IPS-20b (cell line): ENCODE results near the gene MGAT1.
A peak's percentile ranks its signal among the peaks of the same experiment; 100 is the strongest.

Experiments
- H3K27ac ChIP-seq: one replicate; pipeline ENCODE4 v1.5.1; 2013; ENCODE audit warnings: low read length
- H3K27me3 ChIP-seq: 2 replicates; pipeline ENCODE4 v1.6.1; 2013; ENCODE audit warnings: mild to moderate bottlenecking, low read length, inconsistent platforms; ENCODE audit not compliant: insufficient read depth
- H3K36me3 ChIP-seq: 2 replicates; pipeline ENCODE4 v1.6.1; 2013; ENCODE audit warnings: low read depth, mild to moderate bottlenecking, inconsistent platforms, low read length, moderate library complexity; ENCODE audit not compliant: insufficient read depth
- H3K4me1 ChIP-seq: 2 replicates; pipeline ENCODE4 v1.6.1; 2013; ENCODE audit warnings: mild to moderate bottlenecking, control low read depth, inconsistent platforms, low read length, moderate library complexity; ENCODE audit not compliant: insufficient read depth
- H3K4me3 ChIP-seq: 2 replicates; pipeline ENCODE4 v1.5.1; 2013; ENCODE audit warnings: mild to moderate bottlenecking, low read length, inconsistent platforms
- H3K9ac ChIP-seq: 2 replicates; pipeline ENCODE4 v1.6.1; 2013; ENCODE audit warnings: low read depth, mild to moderate bottlenecking, inconsistent platforms, low read length, moderate library complexity
- H3K9me3 ChIP-seq: 2 replicates; pipeline ENCODE4 v1.6.1; 2013; ENCODE audit warnings: mild to moderate bottlenecking, low read depth, low read length, inconsistent platforms; ENCODE audit not compliant: insufficient read depth

Gene MGAT1

DNA sequence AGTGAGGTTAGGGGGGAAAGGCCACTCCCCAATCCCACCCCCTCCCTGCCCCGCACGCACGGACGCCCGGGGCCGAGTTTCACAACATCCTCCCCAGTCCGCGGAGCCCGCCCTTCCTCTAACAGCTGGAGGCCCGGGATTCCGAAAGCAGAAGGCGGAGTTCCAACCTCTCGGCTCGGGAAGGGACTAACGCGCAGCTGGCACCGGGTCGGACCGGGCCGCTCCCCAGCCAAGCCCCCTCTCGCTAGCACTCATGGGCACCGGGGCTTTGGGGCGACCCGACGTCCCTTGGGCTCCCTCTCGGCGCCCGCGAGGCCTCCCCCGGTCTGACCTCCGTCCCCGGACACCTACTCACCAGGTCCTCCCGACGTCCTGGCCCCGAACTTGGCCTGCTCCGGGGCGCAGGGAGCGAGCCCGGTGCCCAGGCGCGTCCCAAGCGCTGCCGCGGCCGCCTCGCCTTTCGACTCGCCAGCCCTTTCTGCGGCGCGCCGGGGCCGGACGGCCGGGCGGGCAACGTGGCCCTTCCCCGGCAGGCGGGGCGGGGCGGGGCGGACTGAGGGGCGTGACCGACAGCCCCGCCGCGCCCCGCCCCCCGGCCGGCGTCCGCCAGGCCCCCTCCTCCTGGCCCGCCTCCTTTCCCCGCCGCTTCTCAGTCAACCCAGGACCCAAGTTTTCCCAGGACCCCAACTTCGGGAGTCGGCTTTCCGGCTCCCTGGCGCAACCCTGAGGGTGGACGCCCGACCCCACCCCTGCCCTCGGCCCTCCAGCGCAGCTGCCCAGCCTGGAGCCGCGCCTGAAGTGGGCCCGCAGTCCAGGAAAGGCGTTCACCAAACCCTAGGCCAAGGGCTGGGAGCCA lies at the start of gene MGAT1:
Gene MGAT1 (minus strand): TSS at position 482 of the 856 bp plus-strand sequence. CDS start 9,835 bp downstream, outside the sequence.
- Histone ChIP-seq H3K9me3 (no peaks in the 10 kb centered on the region), H3K9ac (peak within 1 kb of the TSS; percentile 89), H3K4me1 (peaks cover 21% of the 10 kb centered on the region), H3K36me3 (peaks cover 32% of the 10 kb centered on the region), H3K4me3 (peak within 1 kb of the TSS; percentile 85), H3K27me3 (no peaks in the 10 kb centered on the region), H3K27ac (peak within 1 kb of the TSS; percentile 70)

- peaks cover 75% of the 10 kb centered on the region for H3K9me3 ChIP-seq
- H3K9ac ChIP-seq, result no peak overlapping the region
- H3K27me3 ChIP-seq, result no peaks in the 10 kb centered on the region
- peaks cover 92% of the 10 kb centered on the region for H3K36me3 ChIP-seq
- peak overlapping the region; percentile 35; the same call in 1 of the 2 replicates for H3K4me3 ChIP-seq
- no peaks in the 10 kb centered on the region for H3K4me1 ChIP-seq
- H3K27ac ChIP-seq, result no peak overlapping the region
Measured at GRCh38 chr5:180850434-180851078, 48.0 kb upstream of the MGAT1 start.

DNA sequence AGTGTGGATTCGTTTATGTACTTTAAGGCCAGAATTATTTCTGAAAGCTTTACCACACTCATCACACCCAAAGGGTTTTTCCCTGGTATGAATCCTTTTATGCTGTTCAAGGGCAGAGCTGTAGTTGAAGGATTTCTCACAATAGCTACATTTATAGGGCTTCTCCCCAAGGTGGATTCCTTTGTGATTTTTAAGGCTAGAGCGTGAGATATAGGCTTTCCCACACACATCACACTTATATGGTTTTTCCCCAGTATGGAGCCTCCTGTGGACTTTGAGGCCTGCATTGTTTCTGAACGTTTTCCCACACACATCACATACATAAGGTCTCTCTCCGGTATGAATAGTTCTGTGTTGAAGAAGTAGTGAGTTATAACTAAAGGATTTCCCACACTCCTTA lies 47.2 kb upstream of the MGAT1 start:
- no peak overlapping the region for H3K9ac ChIP-seq
- no peaks in the 10 kb centered on the region for H3K27me3 ChIP-seq
- peaks cover 79% of the 10 kb centered on the region for H3K9me3 ChIP-seq
- no peaks in the 10 kb centered on the region for H3K4me1 ChIP-seq
- H3K36me3 ChIP-seq, result peaks cover 87% of the 10 kb centered on the region
- peak overlapping the region; percentile 35; the same call in 1 of the 2 replicates for H3K4me3 ChIP-seq
- no peak overlapping the region for H3K27ac ChIP-seq

GRCh38 chr5:180848878-180849277 lies 46.3 kb upstream of the MGAT1 start:
- H3K27ac ChIP-seq, result no peak overlapping the region
- H3K4me1 ChIP-seq, result no peaks in the 10 kb centered on the region
- H3K9ac ChIP-seq, result no peak overlapping the region
- H3K4me3 ChIP-seq, result no peak overlapping the region; the same call in 1 of the 2 replicates
- H3K27me3 ChIP-seq, result no peaks in the 10 kb centered on the region
- peaks cover 79% of the 10 kb centered on the region for H3K9me3 ChIP-seq
- peaks cover 78% of the 10 kb centered on the region for H3K36me3 ChIP-seq

DNA sequence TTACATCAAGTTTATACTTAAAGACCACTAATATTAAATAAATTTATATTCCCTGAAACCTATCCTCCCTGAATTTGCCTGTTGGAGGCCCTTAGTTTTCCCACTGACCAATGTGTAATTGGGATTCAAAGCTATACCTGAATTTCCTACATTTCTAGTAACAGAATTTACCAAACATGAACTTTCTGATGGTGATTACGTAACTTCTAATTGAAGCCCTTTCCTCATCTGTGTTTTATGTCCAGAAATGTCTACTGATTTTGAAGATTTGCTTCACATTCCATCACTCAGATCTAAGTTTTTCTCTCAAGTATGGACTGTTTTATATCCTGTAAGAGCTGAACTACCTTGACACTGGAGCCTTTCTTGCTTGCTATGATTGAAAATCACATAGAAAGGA lies 45.7 kb upstream of the MGAT1 start:
- H3K36me3 ChIP-seq, result peaks cover 75% of the 10 kb centered on the region
- H3K4me3 ChIP-seq, result no peak overlapping the region
- H3K9me3 ChIP-seq, result peaks cover 79% of the 10 kb centered on the region
- no peaks in the 10 kb centered on the region for H3K27me3 ChIP-seq
- no peak overlapping the region for H3K9ac ChIP-seq
- H3K4me1 ChIP-seq, result no peaks in the 10 kb centered on the region
- no peak overlapping the region for H3K27ac ChIP-seq

GRCh38 chr5:180847026-180847425 lies 44.4 kb upstream of the MGAT1 start:
- H3K27ac ChIP-seq, result no peak overlapping the region
- no peak overlapping the region; the same call in 1 of the 2 replicates for H3K4me3 ChIP-seq
- no peaks in the 10 kb centered on the region for H3K4me1 ChIP-seq
- no peak overlapping the region for H3K9ac ChIP-seq
- no peaks in the 10 kb centered on the region for H3K27me3 ChIP-seq
- peaks cover 64% of the 10 kb centered on the region for H3K36me3 ChIP-seq
- H3K9me3 ChIP-seq, result peaks cover 69% of the 10 kb centered on the region

DNA sequence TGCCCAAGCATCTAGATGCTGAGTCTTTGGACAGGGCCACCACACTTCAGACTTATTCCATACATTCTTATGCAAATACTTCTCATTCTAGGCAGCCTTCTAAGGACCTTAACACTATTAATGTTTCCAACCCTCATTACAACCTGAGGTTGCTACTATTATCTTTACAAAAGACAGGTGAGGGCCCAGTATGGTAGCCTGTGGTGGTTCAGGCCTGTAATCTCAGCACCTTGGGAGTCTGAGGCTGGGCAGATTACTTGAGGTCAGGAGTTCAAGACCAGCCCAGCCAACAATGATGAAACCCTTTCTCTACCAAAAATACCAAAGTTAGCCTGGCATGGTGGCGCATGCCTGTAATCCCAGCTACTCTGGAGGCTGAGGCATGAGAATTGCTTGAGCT lies 42.3 kb upstream of the MGAT1 start:
- Histone ChIP-seq H3K9me3 (peaks cover 48% of the 10 kb centered on the region), H3K4me3 (0 out of 2 replicates have a peak overlapping the region, but pooled peaks have one; percentile 7), H3K27me3 (no peaks in the 10 kb centered on the region), H3K9ac (no peak overlapping the region), H3K36me3 (peaks cover 42% of the 10 kb centered on the region), H3K4me1 (no peaks in the 10 kb centered on the region), H3K27ac (no peak overlapping the region)

- Histone ChIP-seq H3K9me3 (peaks cover 44% of the 10 kb centered on the region), H3K9ac (no peak overlapping the region), H3K27me3 (no peaks in the 10 kb centered on the region), H3K36me3 (peaks cover 38% of the 10 kb centered on the region), H3K27ac (no peak overlapping the region), H3K4me3 (0 out of 2 replicates have a peak overlapping the region, but pooled peaks have one; percentile 7), H3K4me1 (no peaks in the 10 kb centered on the region)
Measured at GRCh38 chr5:180844432-180844831, 41.8 kb upstream of the MGAT1 start.

DNA sequence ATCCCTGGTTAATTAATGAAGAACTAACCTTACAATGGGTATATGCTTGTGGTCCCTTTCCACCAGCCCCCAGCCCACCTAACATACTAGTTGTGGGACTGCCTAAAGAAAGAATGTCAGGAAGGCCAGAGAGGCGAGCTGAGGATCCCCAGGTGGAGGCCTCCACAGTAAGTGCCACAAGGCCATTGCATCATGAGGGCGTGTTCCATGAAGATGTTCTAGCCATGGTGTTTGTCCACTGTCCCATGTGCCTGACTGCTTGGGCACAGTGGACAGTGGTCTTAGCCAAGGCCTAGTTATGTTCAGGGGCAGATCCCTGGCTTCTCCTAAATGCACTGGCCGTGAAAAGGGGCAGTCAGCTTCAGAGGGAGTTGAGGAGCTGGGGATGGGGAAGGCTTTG lies 37.3 kb upstream of the MGAT1 start:
- no peak overlapping the region for H3K4me3 ChIP-seq
- H3K27me3 ChIP-seq, result no peaks in the 10 kb centered on the region; the same call in 1 of the 2 replicates
- H3K9ac ChIP-seq, result no peak overlapping the region

DNA sequence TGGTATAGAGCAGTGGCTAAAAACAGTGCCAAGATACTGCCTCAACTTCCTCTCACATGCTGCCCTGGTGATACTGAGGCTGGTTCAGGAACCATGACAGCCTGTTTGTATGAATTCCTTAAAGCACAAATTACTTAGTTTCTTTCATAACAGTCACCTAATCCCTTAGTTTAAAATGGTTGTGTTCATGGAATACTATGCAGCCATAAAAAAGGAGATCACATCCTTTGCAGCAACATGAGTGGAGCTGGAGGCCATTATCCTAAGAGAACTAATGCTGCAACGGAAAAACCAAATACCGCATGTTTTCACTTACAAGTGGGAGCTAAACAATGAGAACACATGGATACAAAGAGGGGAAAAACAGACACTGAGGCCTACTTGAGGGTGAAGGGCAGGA lies 36.6 kb upstream of the MGAT1 start:
- Histone ChIP-seq H3K9ac (no peak overlapping the region), H3K36me3 (no peaks in the 10 kb centered on the region)

More for the DNA sequence above, 37.3 kb upstream of the MGAT1 start:
- H3K9me3 ChIP-seq, result 0 out of 2 replicates have a peak, but pooled peaks cover 3% of the 10 kb centered on the region
- H3K27ac ChIP-seq, result no peak overlapping the region
- H3K36me3 ChIP-seq, result no peaks in the 10 kb centered on the region
- 0 out of 2 replicates have a peak, but pooled peaks cover 4% of the 10 kb centered on the region for H3K4me1 ChIP-seq

DNA sequence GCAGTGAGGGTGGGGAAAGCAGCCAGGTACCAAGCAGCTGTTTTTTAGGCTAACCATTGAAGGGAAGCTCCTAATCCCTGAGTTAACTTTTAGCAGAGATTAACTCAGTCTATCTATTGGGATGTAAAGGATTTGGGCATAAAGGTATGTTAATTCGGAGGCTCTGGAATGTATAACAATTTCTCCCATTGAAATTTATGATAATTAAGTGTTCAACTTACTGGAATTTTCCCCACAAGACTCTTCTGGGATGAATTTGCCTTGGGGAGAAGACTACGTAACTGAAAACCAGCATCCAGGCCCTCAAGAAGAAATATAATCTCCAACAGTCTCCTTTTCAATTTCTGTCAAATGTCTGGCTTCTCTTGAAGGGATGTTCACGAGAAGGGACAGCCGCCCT lies 34.9 kb upstream of the MGAT1 start:
- H3K4me3 ChIP-seq, result no peak overlapping the region
- H3K4me1 ChIP-seq, result 0 out of 2 replicates have a peak, but pooled peaks cover 4% of the 10 kb centered on the region
- H3K27me3 ChIP-seq, result peaks cover 5% of the 10 kb centered on the region
- 0 out of 2 replicates have a peak, but pooled peaks cover 3% of the 10 kb centered on the region for H3K9me3 ChIP-seq
- no peak overlapping the region for H3K27ac ChIP-seq
- H3K36me3 ChIP-seq, result no peaks in the 10 kb centered on the region
- no peak overlapping the region for H3K9ac ChIP-seq

More for the DNA sequence above, 36.6 kb upstream of the MGAT1 start:
- Histone ChIP-seq H3K27ac (no peak overlapping the region), H3K4me3 (no peak overlapping the region), H3K27me3 (no peaks in the 10 kb centered on the region; the same call in 1 of the 2 replicates), H3K4me1 (0 out of 2 replicates have a peak, but pooled peaks cover 4% of the 10 kb centered on the region), H3K9me3 (0 out of 2 replicates have a peak, but pooled peaks cover 3% of the 10 kb centered on the region)
